COLO668 (cell line): Measurements from ENCODE around the gene ECM2.

Source experiments
- DNase-seq: peaks from one replicate; lab custom pipeline; 2025; ENCODE audit not compliant: unreplicated experiment; lab: John Stamatoyannopoulos, UW

ECM2 gene

DNA sequence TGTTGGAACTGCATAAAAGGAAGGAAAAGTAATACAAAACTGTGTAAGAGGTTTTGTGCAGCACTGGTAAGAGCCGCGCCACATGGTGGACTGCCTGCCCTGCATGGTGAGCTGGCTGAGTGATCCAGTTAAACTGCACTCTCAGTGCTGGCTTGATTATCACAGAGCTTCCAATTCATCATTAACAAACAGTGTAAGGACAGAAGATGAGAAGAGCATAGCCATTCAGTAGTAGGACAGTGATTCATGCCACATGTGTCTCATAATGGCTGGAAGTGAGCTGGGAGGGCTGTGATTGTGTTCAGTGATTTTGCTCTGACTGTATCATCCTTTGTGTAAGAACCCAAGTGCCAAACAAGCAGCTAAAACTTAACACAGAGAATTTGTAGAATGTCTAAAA lies 67.6 kb downstream of the ECM2 start:
- no peak for DNase-seq

GRCh38 chr9:92467511-92467910 lies 68.3 kb downstream of the ECM2 start:
- DNase-seq = no peak

DNA sequence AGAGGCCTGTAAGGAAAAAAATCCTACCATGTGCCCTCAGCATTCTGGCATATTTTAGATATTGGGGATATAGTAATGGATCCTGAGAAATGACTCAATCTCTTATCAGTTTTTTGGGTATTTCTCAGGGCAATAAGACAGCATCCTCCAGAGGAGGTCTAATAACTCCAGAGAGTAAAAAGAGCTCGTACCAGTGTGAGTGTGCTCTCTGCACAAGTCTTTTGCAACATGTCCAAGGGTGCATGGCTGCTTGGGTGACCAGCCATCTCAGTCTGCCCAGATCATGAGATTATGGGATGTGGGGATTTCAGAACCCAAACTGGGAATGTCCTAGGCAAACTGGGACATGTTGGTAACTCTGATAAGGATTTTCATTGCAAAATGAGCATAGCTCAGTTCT lies 68.7 kb downstream of the ECM2 start:
- DNase-seq = no peak

DNA sequence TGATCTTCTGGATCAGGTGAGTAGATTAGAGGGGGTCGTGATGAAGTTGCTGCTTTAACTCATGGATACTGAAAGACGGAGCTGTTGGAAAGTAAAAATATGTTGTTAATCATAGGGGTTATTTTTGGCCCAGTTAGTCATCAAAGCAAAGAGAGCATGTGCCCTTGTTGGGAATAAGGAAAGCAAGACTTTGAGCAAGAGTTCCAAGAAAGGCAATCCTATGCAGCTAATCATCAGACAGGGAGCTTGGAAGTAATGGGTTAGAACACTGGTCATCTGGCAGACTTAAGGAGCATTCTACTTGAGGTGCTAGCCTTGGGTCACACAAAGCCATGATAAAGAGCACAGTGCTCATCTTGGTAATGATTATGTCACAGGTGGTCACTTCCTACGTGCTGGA lies 71.8 kb downstream of the ECM2 start:
- DNase-seq = no peak

DNA sequence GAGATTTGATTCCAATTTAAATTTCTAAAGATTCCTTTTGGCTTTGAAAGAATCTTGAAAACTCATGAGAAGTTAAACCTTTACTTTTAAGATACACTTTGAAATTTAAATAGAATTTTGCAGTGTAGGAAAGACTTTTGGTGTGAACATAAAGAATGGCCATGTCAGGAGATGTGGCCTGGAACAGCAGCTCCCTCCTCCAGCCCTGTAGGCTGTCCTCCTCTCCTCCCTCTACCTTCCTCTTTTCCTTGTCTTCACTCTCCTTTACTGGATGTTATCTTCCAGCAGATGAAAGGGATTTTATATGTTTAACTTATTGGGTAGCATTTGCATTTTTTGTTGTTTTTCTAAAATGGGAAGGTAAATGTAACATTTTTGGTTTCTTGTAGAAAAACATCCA lies 72.4 kb downstream of the ECM2 start:
- DNase-seq = no peak

DNA sequence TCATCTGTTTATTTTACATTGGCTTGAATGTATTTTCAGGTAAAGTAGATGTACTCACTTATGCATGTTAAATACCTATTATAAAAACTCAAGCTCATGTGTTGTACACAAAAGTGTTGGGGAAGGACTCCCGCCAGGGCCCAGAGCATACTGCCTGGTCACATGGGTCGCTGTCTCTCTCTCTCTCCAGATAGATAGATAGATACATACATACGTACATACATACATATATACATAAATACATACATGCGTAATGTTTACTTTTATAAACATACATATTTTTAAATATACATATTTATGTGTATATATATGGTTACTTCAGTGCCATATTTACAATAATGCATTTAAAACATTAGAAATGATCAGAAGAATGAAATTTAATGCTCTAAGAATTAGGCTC lies 78.2 kb downstream of the ECM2 start:
- no peak for DNase-seq

- DNase-seq = no peak
Observed at GRCh38 chr9:92455217-92455616, 80.6 kb downstream of the ECM2 start.

- no peak for DNase-seq
Observed at GRCh38 chr9:92446536-92446935, 89.3 kb downstream of the ECM2 start.
